Hematopoietic multipotent progenitor cell treated with erythropoietin and hydrocortisone succinate and interleukin-3 and kit ligand, for 8 days (in vitro differentiated cells): ENCODE measurements around the gene FCN3.
A peak's percentile ranks its signal among the peaks of the same experiment; 100 is the strongest.
"Not testable (repeated sequence)": the region's sequence is repeated elsewhere in the genome, so short reads cannot be mapped to it uniquely, and the experiment has no call there.

Source experiments
- DNase-seq: peaks from one replicate; pipeline ENCODE4 v3.0.0-alpha.2; 2015

FCN3 gene

GRCh38 chr1:27374362-27375086 is at the start of gene FCN3:
FCN3 (minus strand) TSS chr1:27374824; CDS start chr1:27374818, 6 bp downstream.
- no peak for DNase-seq

GRCh38 chr1:27423709-27424108 is 49.1 kb upstream of the FCN3 start:
- no peak for DNase-seq

GRCh38 chr1:27418326-27419185 is 43.9 kb upstream of the FCN3 start:
- no peak for DNase-seq

GRCh38 chr1:27417713-27418112 is 43.1 kb upstream of the FCN3 start:
- DNase-seq, result no peak

- DNase-seq, result peak; percentile 88
Measured at GRCh38 chr1:27416387-27417111, 41.9 kb upstream of the FCN3 start.

GRCh38 chr1:27414091-27414490 is 39.5 kb upstream of the FCN3 start:
- no peak for DNase-seq

- DNase-seq, result no peak
Measured at GRCh38 chr1:27413004-27413403, 38.4 kb upstream of the FCN3 start.

- DNase-seq, result no peak
Measured at GRCh38 chr1:27412502-27412901, 37.9 kb upstream of the FCN3 start.

- DNase-seq, result no peak
Measured at GRCh38 chr1:27410709-27411108, 36.1 kb upstream of the FCN3 start.

- DNase-seq, result no peak
Measured at GRCh38 chr1:27409669-27410068, 35.0 kb upstream of the FCN3 start.

GRCh38 chr1:27408151-27408550 is 33.5 kb upstream of the FCN3 start:
- no peak for DNase-seq

- not testable (repeated sequence) for DNase-seq
Measured at GRCh38 chr1:27406791-27407190, 32.2 kb upstream of the FCN3 start.

GRCh38 chr1:27406362-27406680 is 31.7 kb upstream of the FCN3 start:
- no peak for DNase-seq

- not testable (repeated sequence) for DNase-seq
Measured at GRCh38 chr1:27405598-27406361, 31.2 kb upstream of the FCN3 start.

- no peak for DNase-seq
Measured at GRCh38 chr1:27405074-27405473, 30.4 kb upstream of the FCN3 start.

GRCh38 chr1:27403931-27404330 is 29.3 kb upstream of the FCN3 start:
- no peak for DNase-seq

- DNase-seq, result peak; percentile 60
Measured at GRCh38 chr1:27403065-27403726, 28.6 kb upstream of the FCN3 start.

- peak; percentile 70 for DNase-seq
Measured at GRCh38 chr1:27402349-27402754, 27.7 kb upstream of the FCN3 start.

GRCh38 chr1:27400963-27401341 is 26.3 kb upstream of the FCN3 start:
- no peak for DNase-seq

- DNase-seq, result no peak
Measured at GRCh38 chr1:27400082-27400962, 25.7 kb upstream of the FCN3 start.
